Stimulated activated CD8-positive, alpha-beta memory T cell treated with anti-CD3 and anti-CD28 coated beads, Interleukin-15, amount 100 ng/mL, for 4 hours (primary cell): ENCODE results near the gene PPP1R2B.
"Not testable (repeated sequence)": the region's sequence is repeated elsewhere in the genome, so short reads cannot be mapped to it uniquely, and the experiment has no call there.

Source experiments
- DNase-seq, 2 donors: peaks; one replicate each; pipeline ENCODE4 v3.0.0-alpha.2; 2020; ENCODE audit warnings: low read depth in 2 of 2

The PPP1R2B gene

GRCh38 chr5:156850206-156850751 is at the start of gene PPP1R2B:
Gene PPP1R2B (plus strand): TSS chr5:156850295. CDS start chr5:156850563, 268 bp downstream.
- no peak for DNase-seq

DNA sequence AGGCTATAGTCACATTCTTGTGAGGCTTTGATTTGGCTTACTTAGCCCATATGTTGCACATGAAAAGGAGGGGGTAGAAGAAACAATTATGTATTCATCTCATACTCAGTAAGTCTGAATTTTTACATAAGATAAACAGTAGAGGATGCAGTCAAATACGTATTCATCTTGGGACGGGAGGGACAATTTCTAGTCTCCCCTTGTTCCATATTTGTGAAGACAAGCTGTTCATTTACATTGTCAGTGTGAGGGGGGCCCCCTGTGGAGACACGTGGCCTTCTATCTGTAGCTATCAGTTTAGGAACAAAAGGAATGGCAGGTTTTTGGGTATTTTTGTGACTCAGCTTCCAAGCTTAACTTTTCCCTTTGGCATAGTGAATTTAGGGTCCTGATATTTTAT is 49.2 kb upstream of the PPP1R2B start:
- no peak for DNase-seq

GRCh38 chr5:156802501-156802900 is 47.6 kb upstream of the PPP1R2B start:
- no peak for DNase-seq

DNA sequence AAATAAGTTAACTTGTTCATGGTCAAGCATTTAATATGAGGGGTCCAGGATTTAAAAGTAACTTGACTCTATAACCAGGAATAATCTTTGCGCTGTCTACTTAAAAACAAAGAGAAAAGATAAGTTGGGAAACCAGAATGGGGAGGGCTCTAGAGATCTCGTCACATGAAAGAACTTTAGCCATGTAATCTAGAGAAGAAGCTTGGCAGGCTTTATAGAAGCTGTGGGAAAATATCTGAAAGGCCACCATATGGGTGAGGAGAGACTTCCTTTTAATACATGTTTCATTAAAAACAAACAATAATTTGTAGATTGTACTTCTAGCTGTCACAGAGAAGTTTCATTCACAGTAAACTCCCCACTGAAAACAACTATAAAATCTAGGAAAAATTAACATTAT is 46.7 kb upstream of the PPP1R2B start:
- DNase-seq = no peak

- no peak for DNase-seq
These were observed 37.1 kb upstream of the PPP1R2B start for GRCh38 chr5:156812959-156813358.

DNA sequence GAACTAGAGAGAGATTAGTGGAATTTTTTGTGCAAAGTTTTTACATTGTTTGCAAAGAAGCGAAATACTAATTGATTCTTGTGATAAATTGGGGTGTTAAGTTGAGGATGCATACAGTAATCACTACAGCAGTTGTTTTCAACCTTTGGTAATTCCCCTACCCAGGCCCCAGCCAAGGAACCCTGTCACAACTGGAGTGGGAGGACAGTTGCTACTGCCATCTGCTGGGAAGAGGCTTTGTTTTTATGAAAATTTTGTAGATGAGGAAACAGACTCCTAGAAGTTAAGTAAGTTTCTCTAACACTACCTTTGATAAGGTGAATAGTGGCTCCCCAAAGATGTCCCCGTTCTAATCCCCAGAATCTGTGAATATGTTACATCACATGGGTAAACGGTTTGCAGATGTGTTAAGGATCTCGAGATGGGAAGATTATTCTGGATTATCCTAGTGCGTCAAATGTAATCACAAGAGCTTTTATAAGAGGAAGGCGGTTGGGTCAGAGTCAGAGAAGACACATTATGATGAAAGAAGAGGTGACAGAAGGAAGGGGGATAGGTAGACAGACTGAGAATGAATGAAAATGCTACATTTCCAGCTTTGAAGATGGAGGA is 34.0 kb upstream of the PPP1R2B start:
- DNase-seq = no peak

- DNase-seq = no peak
These were observed 30.6 kb upstream of the PPP1R2B start for GRCh38 chr5:156819537-156819936.

GRCh38 chr5:156819967-156820581 is 30.0 kb upstream of the PPP1R2B start:
- no peak for DNase-seq

DNA sequence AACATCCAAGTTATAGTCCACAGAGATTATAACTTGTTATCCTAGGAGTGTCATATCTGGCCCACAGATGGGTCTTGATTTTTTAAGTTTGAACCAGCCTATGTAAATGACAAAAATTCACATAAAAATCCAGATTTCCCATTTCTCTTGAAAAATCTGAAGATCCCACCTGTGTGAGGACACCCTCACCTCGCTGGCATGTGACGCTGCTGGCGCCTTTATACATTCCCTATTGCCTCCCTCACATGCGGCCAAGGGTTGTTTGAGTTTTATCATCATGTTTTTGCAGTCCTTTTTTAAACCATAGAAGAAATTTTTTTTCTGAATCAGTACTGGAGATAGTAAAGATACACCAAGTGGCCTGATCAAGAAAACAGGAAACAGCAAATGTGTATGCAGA is 25.9 kb upstream of the PPP1R2B start:
- no peak for DNase-seq

- no peak for DNase-seq
These were observed 25.3 kb upstream of the PPP1R2B start for GRCh38 chr5:156824800-156825199.

DNA sequence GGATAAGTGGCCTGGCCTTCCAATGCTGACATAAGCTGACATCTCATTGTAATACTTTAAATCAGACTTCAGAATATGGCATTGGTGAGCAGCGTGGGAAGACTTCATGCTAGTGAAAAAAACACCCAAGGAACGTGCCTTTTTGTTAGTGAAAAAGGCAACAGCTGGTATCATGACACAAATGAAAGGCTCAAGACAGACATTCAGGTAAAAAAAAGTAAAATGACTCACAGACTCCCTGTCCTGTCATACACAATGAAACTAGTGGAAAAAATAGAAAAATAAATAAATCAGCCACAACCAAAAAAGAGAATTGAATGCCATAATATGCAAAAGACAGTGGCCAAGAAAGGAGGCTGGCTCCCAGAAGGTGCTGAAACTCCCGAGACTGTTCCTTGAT is 24.4 kb upstream of the PPP1R2B start:
- no peak for DNase-seq

GRCh38 chr5:156826150-156826549 is 23.9 kb upstream of the PPP1R2B start:
- no peak for DNase-seq

GRCh38 chr5:156834916-156835315 is 15.2 kb upstream of the PPP1R2B start:
- no peak for DNase-seq

DNA sequence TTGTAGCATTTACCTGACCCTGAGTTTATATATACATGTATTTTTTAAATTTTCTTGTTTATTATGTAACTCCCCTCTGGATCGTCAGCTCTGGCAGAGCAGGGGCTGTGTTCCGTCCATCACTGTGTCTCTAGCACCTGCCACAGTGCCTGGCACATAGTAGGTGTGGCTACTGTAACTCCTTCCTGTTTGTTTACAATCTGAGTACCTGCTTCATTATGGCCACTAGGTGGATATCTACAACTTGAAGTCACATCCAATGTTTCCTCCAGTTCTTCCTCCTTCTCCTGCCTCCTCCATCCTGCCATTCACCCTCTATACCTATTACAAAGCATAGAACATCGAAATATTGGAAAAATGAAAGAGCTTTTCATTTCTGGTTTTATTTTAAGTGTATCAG is 14.2 kb upstream of the PPP1R2B start:
- no peak for DNase-seq

DNA sequence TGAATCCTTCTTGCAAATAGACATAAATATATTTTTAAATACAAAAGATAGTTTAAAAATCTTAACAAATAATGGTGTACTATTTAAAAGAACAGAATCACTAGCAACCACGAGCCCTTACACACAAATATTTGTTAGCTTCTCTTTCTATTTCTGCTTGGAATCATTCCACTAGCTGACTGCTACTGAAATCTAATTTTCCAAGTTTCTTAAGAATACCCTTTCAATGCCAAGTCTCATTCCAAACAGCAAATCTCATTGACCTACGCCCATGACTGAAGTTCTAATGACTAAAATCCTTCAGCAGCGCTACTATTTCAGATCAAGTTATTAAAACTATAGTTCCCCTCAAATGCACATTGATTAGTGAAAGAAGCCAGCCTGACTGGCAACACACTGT is 13.2 kb upstream of the PPP1R2B start:
- DNase-seq = no peak

DNA sequence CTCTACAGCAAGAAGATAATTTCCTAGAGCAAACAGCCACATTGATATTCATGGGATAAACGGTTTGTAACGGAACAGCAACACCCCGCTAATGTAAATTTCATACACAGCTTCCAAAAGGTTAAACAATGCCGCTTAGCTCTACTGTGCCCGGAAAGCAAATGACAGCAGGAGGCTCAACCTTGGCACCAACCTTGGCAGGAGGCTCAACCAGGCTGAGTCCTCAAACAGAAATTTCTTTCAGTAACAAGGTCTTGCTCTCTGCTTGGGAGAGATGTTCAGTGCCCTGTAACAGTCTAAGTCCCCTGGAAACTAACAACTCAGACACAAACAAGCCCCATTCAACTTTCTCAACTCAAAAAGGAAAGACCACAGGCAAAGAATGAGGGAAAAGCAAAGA is 11.1 kb upstream of the PPP1R2B start:
- DNase-seq = no peak

DNA sequence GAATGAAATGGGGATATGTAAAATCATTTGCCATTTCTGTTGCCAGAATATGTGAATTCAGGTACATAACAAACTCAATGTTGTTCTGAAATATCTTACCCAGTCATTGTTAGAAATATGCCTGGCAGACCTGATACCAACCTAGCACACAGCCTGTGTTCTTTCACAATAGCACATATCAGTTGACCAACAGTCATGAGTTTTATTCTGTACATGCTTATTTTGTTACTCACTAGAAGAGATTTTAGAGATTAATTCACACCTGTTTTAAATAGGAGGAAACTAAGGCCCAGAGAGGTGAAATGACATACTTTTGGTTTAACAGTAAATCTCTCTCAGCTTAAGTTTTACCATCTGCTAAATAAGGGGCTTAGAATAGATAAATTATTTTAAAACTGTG is 8.4 kb upstream of the PPP1R2B start:
- DNase-seq = no peak

- DNase-seq = no peak
These were observed 3.2 kb upstream of the PPP1R2B start for GRCh38 chr5:156846914-156847313.

GRCh38 chr5:156848447-156848846 is 1.6 kb upstream of the PPP1R2B start:
- DNase-seq = not testable (repeated sequence)

GRCh38 chr5:156851880-156852279 is 1.8 kb downstream of the PPP1R2B start:
- no peak for DNase-seq

- not testable (repeated sequence) for DNase-seq
These were observed 3.0 kb downstream of the PPP1R2B start for GRCh38 chr5:156853055-156853454.

DNA sequence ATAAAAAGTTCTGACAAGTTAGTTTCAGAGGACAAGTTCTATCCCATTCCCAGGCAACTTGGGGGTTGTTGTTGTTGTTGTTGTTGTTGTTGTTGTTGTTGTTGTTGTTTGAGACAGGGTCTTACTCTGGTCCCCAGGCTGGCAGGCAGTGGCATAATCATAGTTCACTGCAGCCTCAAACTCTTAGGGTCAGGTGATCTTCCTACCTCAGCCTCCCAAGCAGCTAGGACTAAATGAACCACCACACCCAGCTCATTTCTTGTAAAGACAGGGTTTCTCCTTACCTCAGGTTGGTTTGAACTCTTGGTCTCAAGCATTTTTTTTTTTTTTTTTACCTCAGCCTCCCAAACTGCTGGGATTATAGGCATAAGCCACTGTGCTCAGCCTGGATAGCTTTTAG is 15.3 kb downstream of the PPP1R2B start:
- DNase-seq = no peak

DNA sequence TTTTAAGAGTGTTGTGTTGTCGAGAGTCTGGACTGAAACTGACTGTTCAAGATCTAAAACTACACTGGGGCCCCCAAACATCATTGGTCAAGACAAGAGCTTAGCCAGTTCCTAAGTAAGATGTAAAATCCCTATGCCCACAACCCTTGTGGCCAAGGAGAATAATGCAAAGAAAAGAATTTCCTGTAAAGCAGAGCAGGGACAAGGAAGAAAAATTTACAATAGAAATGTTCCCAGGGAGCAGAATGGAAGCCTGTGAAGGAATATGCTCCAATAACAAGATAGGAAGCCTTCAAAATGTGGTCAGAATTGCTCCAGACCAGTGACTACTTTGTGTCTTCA is 20.4 kb downstream of the PPP1R2B start:
- DNase-seq = no peak

DNA sequence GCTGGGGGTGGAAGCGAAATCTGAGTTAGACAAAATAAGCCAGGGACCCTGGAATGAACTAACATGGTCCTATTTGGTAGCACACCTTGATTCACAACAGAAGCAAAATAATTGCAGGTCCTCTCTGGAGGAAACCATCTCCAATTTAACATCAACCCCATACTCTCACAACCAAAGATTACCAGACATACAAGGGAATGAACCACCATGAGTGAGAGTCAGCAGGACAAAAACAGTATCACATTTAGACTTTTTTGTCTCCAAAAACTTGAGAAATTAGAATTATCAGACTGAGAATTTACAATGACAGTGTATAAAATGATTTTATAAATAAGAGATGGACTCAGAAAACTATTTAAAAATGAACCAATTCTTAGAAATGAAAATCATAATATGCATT is 21.1 kb downstream of the PPP1R2B start:
- no peak for DNase-seq
